Smooth muscle cell (in vitro differentiated cells): Measurements from ENCODE around the gene CTSK. TPM values are rescaled to one million over a fixed set of nuclear protein-coding genes. Genes with fewer than 3 reads are reported as not detected.
A peak's percentile ranks its signal among the peaks of the same experiment; 100 is the strongest.

Source experiments
- DNase-seq: peaks from one replicate; lab custom pipeline; 2025; ENCODE audit not compliant: unreplicated experiment; lab: John Stamatoyannopoulos, UW
- H2AFZ ChIP-seq: fragments of 200-600 bp; sonication (generic); 2 replicates; pipeline ENCODE4 v1.6.0; 2016; ENCODE audit warnings: antibody characterized with exemption, low read depth, mild to moderate bottlenecking
- H3F3A ChIP-seq: fragments of 200-600 bp; sonication (generic); 2 replicates; pipeline ENCODE4 v1.6.0; 2017; ENCODE audit warnings: antibody characterized with exemption, low read depth
- H3K27ac ChIP-seq: fragments of 200-600 bp; sonication (generic); 2 replicates; pipeline ENCODE4 v1.5.1; 2016; ENCODE audit warnings: low read depth, mild to moderate bottlenecking
- H3K27me3 ChIP-seq: fragments of 200-600 bp; sonication (generic); 2 replicates; pipeline ENCODE4 v1.6.1; 2016; ENCODE audit warnings: low read depth, mild to moderate bottlenecking
- H3K36me3 ChIP-seq: fragments of 200-600 bp; sonication (generic); 2 replicates; pipeline ENCODE4 v1.5.1; 2016; ENCODE audit warnings: low read depth
- H3K4me1 ChIP-seq: fragments of 200-600 bp; sonication (generic); 2 replicates; pipeline ENCODE4 v1.5.1; 2016; ENCODE audit warnings: low read depth
- H3K4me2 ChIP-seq: fragments of 200-600 bp; sonication (generic); 2 replicates; pipeline ENCODE4 v1.6.0; 2016; ENCODE audit warnings: mild to moderate bottlenecking
- H3K4me3 ChIP-seq: fragments of 200-600 bp; sonication (generic); 2 replicates; pipeline ENCODE4 v1.5.1; 2016; ENCODE audit warnings: mild to moderate bottlenecking
- H3K79me2 ChIP-seq: fragments of 200-600 bp; sonication (generic); 2 replicates; pipeline ENCODE4 v1.6.0; 2016; ENCODE audit warnings: low read depth, mild to moderate bottlenecking
- H3K9ac ChIP-seq: fragments of 200-600 bp; sonication (generic); 2 replicates; pipeline ENCODE4 v1.6.0; 2016; ENCODE audit warnings: low read depth
- H3K9me3 ChIP-seq: fragments of 200-600 bp; sonication (generic); replicated peaks from 2 replicates; pipeline ENCODE4 v1.5.1; 2016; ENCODE audit warnings: low read depth
- H4K20me1 ChIP-seq: fragments of 200-600 bp; sonication (generic); 2 replicates; pipeline ENCODE4 v1.6.0; 2016; ENCODE audit warnings: low read depth
- WGBS: methylation state at CpG from one replicate; pipeline ENCODE4 v1.1.7; 2016; ENCODE audit warnings: low lambda C conversion rate; 5-methylcytosine and 5-hydroxymethylcytosine counted together
- polyA plus RNA-seq: library from polyadenylated mRNA; unstranded; fragments of >200 nt; fragmentation: Nextera tagmentation; extraction: Ambion mirVana; gene quantifications from 2 replicates; pipeline ENCODE4 v1.2.1, GENCODE V29; 2016
- total RNA-seq: library from RNA; depleted of rRNA; stranded (reverse); fragments of >200 nt; gene quantifications from 2 replicates; pipeline ENCODE4 v1.2.3, GENCODE V29; 2014
- TF ChIP-seq, protein P1 (sequence below): fragments of 200-600 bp; sonication (generic); IDR thresholded peaks from 2 replicates; pipeline ENCODE4 v1.5.1; 2017; ENCODE audit warnings: borderline replicate concordance, mild to moderate bottlenecking, antibody characterized with exemption; ENCODE audit not compliant: insufficient read depth, poor library complexity, severe bottlenecking

CTSK gene
- total and polyA plus RNA-seq, 2 experiments from 2014 or later, result 12.2 to 12.4 TPM

DNA sequence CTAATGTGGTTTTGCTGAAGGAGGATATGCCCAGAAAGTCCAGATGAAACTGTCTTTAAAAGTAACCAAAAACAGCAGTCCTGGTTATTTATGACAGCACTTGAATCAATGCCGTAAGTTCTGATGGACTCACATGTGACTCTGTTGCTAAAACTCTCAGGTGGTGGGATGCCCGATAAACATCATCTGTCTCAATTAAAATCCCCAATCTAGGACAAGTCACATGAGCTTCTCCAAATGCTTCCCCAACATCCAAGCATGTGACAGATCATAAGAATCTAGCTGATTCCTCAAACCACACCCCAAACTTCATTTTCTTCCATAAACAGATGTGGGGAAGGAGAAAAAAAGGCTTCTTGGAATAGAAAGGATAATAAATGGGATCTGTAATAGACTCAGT is 786 bp upstream of the CTSK start:
- DNase-seq, result no peak
- no peaks in the 10 kb centered on the region for H3K9me3 ChIP-seq
- H3K79me2 ChIP-seq, result no peaks in the 10 kb centered on the region
- H3K9ac ChIP-seq, result no peak overlapping the region
- WGBS, result 83% methylated on average over 2 of the region's 2 CpGs
- H3K4me2 ChIP-seq, result peak overlapping the region; percentile 70
- H3F3A ChIP-seq, result no peaks in the 10 kb centered on the region
- peak overlapping the region; percentile 4 for H3K27ac ChIP-seq
- TF ChIP-seq, protein P1, sequence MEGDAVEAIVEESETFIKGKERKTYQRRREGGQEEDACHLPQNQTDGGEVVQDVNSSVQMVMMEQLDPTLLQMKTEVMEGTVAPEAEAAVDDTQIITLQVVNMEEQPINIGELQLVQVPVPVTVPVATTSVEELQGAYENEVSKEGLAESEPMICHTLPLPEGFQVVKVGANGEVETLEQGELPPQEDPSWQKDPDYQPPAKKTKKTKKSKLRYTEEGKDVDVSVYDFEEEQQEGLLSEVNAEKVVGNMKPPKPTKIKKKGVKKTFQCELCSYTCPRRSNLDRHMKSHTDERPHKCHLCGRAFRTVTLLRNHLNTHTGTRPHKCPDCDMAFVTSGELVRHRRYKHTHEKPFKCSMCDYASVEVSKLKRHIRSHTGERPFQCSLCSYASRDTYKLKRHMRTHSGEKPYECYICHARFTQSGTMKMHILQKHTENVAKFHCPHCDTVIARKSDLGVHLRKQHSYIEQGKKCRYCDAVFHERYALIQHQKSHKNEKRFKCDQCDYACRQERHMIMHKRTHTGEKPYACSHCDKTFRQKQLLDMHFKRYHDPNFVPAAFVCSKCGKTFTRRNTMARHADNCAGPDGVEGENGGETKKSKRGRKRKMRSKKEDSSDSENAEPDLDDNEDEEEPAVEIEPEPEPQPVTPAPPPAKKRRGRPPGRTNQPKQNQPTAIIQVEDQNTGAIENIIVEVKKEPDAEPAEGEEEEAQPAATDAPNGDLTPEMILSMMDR, result no peak
- no peaks in the 10 kb centered on the region for H4K20me1 ChIP-seq
- H2AFZ ChIP-seq, result no peak overlapping the region
- no peaks in the 10 kb centered on the region for H3K27me3 ChIP-seq
- H3K4me3 ChIP-seq, result peak overlapping the region; percentile 28
- H3K4me1 ChIP-seq, result peaks cover 20% of the 10 kb centered on the region
- peaks cover 14% of the 10 kb centered on the region for H3K36me3 ChIP-seq

DNA sequence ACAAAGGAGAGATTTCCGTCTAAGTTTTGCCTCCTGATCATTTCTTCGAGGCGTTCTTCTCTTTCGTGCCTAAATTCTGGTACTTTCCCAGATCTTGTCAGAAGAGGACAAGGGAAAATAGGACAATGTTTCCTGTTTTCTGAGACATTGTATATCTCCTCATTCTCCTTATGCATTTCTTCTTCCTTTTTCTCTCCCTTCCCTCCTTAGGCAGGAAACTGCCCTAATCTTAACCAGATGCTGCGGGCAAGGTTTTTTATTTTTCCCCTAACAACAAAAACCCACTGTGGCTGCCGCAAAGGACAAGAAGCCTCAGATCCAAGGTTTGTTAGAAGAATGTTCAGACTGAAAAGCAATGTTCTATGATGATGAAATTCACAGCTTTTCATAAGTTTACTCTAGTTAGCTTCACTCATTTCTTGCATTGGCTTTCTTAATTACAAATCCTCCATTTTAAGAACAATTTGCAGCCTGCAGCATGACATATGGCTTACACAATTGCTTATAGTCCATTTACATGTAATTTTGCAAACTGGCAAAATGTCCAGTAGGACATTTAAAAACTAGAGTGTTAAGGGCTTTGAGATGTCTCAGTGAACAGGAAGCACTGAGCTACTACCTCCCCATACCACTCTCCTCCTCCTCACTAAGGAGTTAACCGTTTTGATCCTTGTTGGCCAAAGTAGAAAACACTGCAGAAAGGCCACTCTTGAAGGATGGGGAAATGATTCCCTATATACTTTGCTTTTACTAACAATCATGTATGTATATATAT is 624 bp downstream of the CTSK start:
- H3K27ac ChIP-seq, result peak overlapping the region; percentile 4
- no peaks in the 10 kb centered on the region for H3K79me2 ChIP-seq
- H2AFZ ChIP-seq, result no peak overlapping the region
- no peaks in the 10 kb centered on the region for H3F3A ChIP-seq
- peaks cover 20% of the 10 kb centered on the region for H3K4me1 ChIP-seq
- TF ChIP-seq, protein P1, result no peak
- no peaks in the 10 kb centered on the region for H3K9me3 ChIP-seq
- H4K20me1 ChIP-seq, result no peaks in the 10 kb centered on the region
- peak overlapping the region; percentile 28 for H3K4me3 ChIP-seq
- H3K27me3 ChIP-seq, result no peaks in the 10 kb centered on the region
- no peak for DNase-seq
- peaks cover 10% of the 10 kb centered on the region for H3K36me3 ChIP-seq
- no peak overlapping the region for H3K9ac ChIP-seq
- whole genome bisulfite sequencing, result 68% methylated on average over 7 of the region's 7 CpGs
- peak overlapping the region; percentile 70 for H3K4me2 ChIP-seq

DNA sequence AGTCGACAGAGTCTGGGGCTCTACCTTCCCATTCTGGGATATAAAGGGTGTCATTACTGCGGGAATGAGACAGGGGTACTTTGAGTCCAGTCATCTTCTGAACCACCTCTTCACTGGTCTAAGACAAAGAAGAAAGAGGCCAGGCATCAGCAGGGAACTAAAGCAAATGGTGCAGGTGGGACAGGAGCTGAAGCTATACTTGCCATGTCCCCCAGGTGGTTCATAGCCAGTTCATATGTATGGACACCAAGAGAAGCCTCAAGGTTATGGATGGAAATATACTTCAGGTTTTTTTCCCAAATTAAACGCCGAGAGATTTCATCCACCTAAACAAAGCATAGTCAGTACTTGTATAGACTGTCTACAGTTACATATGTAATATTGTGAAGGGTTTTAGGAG is 2.2 kb downstream of the CTSK start:
- no peak for DNase-seq
- Histone ChIP-seq H3K4me2 (no peak overlapping the region), H2AFZ (no peak overlapping the region), H3K79me2 (no peaks in the 10 kb centered on the region), H3K9ac (no peak overlapping the region), H3K4me1 (peaks cover 20% of the 10 kb centered on the region), H3K27ac (no peak overlapping the region), H3K36me3 (peaks cover 1% of the 10 kb centered on the region), H4K20me1 (no peaks in the 10 kb centered on the region), H3K9me3 (no peaks in the 10 kb centered on the region), H3K4me3 (no peak overlapping the region), H3F3A (no peaks in the 10 kb centered on the region), H3K27me3 (no peaks in the 10 kb centered on the region)
- TF ChIP-seq, protein P1, result no peak
- 95% methylated on average over 4 of the region's 4 CpGs for WGBS

DNA sequence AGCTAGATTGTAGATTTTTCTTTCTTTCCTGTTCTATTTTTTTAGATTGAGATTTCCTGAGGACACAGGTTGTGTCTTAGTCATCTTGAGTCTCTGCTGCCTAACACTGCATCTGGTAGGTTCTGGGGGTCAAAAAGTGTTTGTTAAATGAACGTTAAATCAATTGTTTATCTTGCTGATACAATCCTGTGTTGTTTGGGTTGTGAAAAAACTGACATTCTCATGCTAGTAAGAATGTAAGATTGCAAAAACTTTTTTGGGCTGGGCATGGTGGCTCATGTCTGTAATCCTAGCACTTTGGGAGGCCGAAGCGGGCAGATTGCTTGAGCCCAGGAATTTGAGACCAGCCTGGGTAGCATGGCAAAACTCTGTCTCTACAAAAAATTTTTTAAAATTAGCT is 3.4 kb downstream of the CTSK start:
- H3K79me2 ChIP-seq, result no peaks in the 10 kb centered on the region
- H3F3A ChIP-seq, result no peaks in the 10 kb centered on the region
- no peak for DNase-seq
- WGBS, result 81% methylated on average over 3 of the region's 3 CpGs
- H3K27me3 ChIP-seq, result no peaks in the 10 kb centered on the region
- no peak overlapping the region for H3K9ac ChIP-seq
- H2AFZ ChIP-seq, result no peak overlapping the region
- no peak overlapping the region for H3K4me3 ChIP-seq
- no peaks in the 10 kb centered on the region for H3K36me3 ChIP-seq
- peaks cover 20% of the 10 kb centered on the region for H3K4me1 ChIP-seq
- no peak overlapping the region for H3K27ac ChIP-seq
- TF ChIP-seq, protein P1, result no peak
- H3K9me3 ChIP-seq, result no peaks in the 10 kb centered on the region
- no peaks in the 10 kb centered on the region for H4K20me1 ChIP-seq
- no peak overlapping the region for H3K4me2 ChIP-seq
